ENCODE data around the gene HNRNPUL1. TPM values are rescaled to one million over a fixed set of nuclear protein-coding genes. Genes with fewer than 3 reads are reported as not detected.
"Not testable (repeated sequence)": the region's sequence is repeated elsewhere in the genome, so short reads cannot be mapped to it uniquely, and the experiment has no call there.

HNRNPUL1 gene
- total and polyA plus RNA-seq, 2 experiments from 2014 or later, result 111 to 112 TPM

- TF ChIP-seq EZH2phosphoT487 (IDR thresholded peaks at IDR 0.05; ENCODE audit: insufficient read depth, low read depth), result no peak
- TF ChIP-seq EZH2 (IDR thresholded peaks at IDR 0.05; ENCODE audit: insufficient read depth, poor library complexity, severe bottlenecking), result no peak
- Histone ChIP-seq H3K36me3 (ENCODE audit: low read depth) (peaks cover 51% of the 10 kb centered on the region), H4K20me1 (ENCODE audit: insufficient read depth) (no peaks in the 10 kb centered on the region), H3F3A (ENCODE audit: insufficient read depth) (peaks cover 74% of the 10 kb centered on the region), H3K9ac (peak overlapping the region; percentile 76), H3K27me3 (replicated peaks; ENCODE audit: insufficient read depth) (no peaks in the 10 kb centered on the region), H3K9me3 (ENCODE audit: low read depth) (no peaks in the 10 kb centered on the region), H3K4me1 (ENCODE audit: insufficient read depth) (peaks cover 51% of the 10 kb centered on the region), H3K4me2 (ENCODE audit: unreplicated experiment) (peak overlapping the region; percentile 70), H3K4me3 (peak overlapping the region; percentile 56), H3K79me2 (ENCODE audit: insufficient read depth) (peaks cover 86% of the 10 kb centered on the region), H3K9me2 (ENCODE audit: insufficient read depth) (no peaks in the 10 kb centered on the region), H2AFZ (no peak overlapping the region), H3K27ac (peak overlapping the region; percentile 92)
- 77 to 81% methylated on average over 9 of the region's 9 CpGs for WGBS, 2 experiments (ENCODE audit: low coverage in 1 of 2, low lambda C conversion rate in 2 of 2, missing lambda C conversion rate in 2 of 2)
- in situ Hi-C loops (cut with MboI), result no loop called here
- DNase-seq, result no peak
Measured at GRCh38 chr19:41226874-41227390, 37.2 kb upstream of the HNRNPUL1 start.

DNA sequence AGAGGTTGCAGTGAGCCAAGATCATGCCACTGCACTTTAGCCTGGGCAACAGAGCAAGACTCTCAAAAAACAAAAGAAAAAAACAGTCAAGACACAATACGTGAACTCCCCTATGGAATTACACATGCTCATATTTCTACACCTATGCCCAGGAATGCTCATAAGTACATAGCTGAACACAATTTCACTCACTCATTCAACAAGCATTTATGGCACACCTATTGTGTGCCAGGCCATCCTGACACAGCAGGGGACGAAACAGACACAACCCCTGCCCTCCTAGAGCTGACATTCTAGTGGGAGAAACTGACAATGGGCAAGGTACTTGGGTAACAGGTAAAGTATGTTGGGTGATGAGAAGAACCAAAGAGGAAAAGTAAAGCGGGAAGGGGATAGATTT lies 35.7 kb upstream of the HNRNPUL1 start:
- Histone ChIP-seq H3K27me3 (replicated peaks; ENCODE audit: insufficient read depth) (no peaks in the 10 kb centered on the region), H3K4me3 (no peak overlapping the region), H3K9me2 (ENCODE audit: insufficient read depth) (no peaks in the 10 kb centered on the region), H4K20me1 (ENCODE audit: insufficient read depth) (no peaks in the 10 kb centered on the region), H3K36me3 (ENCODE audit: low read depth) (peaks cover 64% of the 10 kb centered on the region), H3K79me2 (ENCODE audit: insufficient read depth) (peaks cover 89% of the 10 kb centered on the region), H3F3A (ENCODE audit: insufficient read depth) (peaks cover 72% of the 10 kb centered on the region), H2AFZ (no peak overlapping the region), H3K9ac (no peak overlapping the region), H3K27ac (peak overlapping the region; percentile 3; the same call in 1 of the 2 replicates), H3K4me2 (ENCODE audit: unreplicated experiment) (no peak overlapping the region), H3K9me3 (ENCODE audit: low read depth) (no peaks in the 10 kb centered on the region), H3K4me1 (ENCODE audit: insufficient read depth) (peaks cover 37% of the 10 kb centered on the region)
- in situ Hi-C loops (cut with MboI), result no loop called here
- 85 to 91% methylated on average over 3 of the region's 3 CpGs for WGBS, 2 experiments (ENCODE audit: low coverage in 1 of 2, low lambda C conversion rate in 2 of 2, missing lambda C conversion rate in 2 of 2)
- TF ChIP-seq EZH2phosphoT487 (IDR thresholded peaks at IDR 0.05; ENCODE audit: insufficient read depth, low read depth) (no peak), EZH2 (IDR thresholded peaks at IDR 0.05; ENCODE audit: insufficient read depth, poor library complexity, severe bottlenecking) (no peak)
- no peak for DNase-seq

GRCh38 chr19:41229338-41229737 lies 34.8 kb upstream of the HNRNPUL1 start:
- peaks cover 71% of the 10 kb centered on the region for H3F3A ChIP-seq (ENCODE audit: insufficient read depth)
- H3K36me3 ChIP-seq (ENCODE audit: low read depth), result peaks cover 72% of the 10 kb centered on the region
- H3K4me3 ChIP-seq; H3K9me2 ChIP-seq (ENCODE audit: insufficient read depth); H4K20me1 ChIP-seq (ENCODE audit: insufficient read depth); H3K4me2 ChIP-seq (ENCODE audit: unreplicated experiment); H3K27me3 ChIP-seq (replicated peaks; ENCODE audit: insufficient read depth); H2AFZ ChIP-seq; H3K9me3 ChIP-seq (ENCODE audit: low read depth); in situ Hi-C loops (cut with MboI); H3K9ac ChIP-seq: not testable (repeated sequence)
- H3K27ac ChIP-seq, result peak overlapping the region; percentile 22
- DNase-seq, result peak; percentile 64
- peaks cover 31% of the 10 kb centered on the region for H3K4me1 ChIP-seq (ENCODE audit: insufficient read depth)
- peaks cover 89% of the 10 kb centered on the region for H3K79me2 ChIP-seq (ENCODE audit: insufficient read depth)
- WGBS, 2 experiments (ENCODE audit: low coverage in 1 of 2, low lambda C conversion rate in 2 of 2, missing lambda C conversion rate in 2 of 2), result 64 to 68% methylated on average over 5 of the region's 5 CpGs

DNA sequence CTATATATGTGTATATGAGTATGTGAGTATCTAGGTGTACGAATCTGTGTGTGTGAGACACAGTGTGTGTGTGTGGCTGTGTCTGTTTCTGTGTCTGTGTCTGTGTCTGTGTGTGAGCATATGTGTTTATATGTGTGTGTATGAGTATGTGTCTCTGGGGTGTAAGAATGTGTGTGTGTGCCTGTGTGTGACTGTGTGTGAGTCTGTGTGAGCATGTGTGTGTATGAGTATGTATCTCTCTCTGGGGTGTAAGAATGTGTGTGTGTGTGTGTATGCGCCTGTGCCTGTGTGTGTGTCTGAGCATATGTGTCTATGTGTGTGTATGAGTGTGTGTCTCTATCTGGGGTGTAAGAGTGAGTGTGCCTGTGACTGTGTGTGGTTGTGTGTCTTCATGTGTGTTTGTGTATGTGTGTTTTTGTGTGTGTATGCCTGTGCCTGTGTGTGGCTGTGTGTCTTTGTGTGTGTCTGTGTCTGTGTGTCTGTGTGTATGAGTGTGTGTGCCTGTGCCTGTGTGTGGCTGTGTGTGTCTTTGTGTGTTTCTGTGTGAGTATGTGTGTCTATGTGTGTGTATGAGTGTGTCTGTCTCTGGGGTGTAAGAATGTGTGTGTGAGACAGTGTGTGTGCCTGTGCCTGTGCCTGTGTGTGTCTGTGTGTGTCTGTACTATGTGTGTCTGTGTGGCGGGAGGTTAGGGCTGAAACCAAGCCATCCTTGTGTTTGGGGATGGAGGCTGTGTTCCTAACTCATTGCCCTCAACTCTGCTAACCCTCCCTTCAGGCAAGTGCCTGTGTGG lies 33.9 kb upstream of the HNRNPUL1 start:
- Histone ChIP-seq H3K4me3 (no peak overlapping the region), H3K36me3 (ENCODE audit: low read depth) (peaks cover 69% of the 10 kb centered on the region), H3K9me2 (ENCODE audit: insufficient read depth) (no peaks in the 10 kb centered on the region), H3K4me1 (ENCODE audit: insufficient read depth) (peaks cover 22% of the 10 kb centered on the region), H3K9me3 (ENCODE audit: low read depth) (no peaks in the 10 kb centered on the region), H3K4me2 (ENCODE audit: unreplicated experiment) (no peak overlapping the region), H4K20me1 (ENCODE audit: insufficient read depth) (no peaks in the 10 kb centered on the region), H3K27ac (peak overlapping the region; percentile 22), H3K79me2 (ENCODE audit: insufficient read depth) (peaks cover 88% of the 10 kb centered on the region), H2AFZ (no peak overlapping the region), H3K9ac (no peak overlapping the region), H3K27me3 (replicated peaks; ENCODE audit: insufficient read depth) (no peaks in the 10 kb centered on the region), H3F3A (ENCODE audit: insufficient read depth) (peaks cover 63% of the 10 kb centered on the region)
- WGBS, 2 experiments (ENCODE audit: low coverage in 1 of 2, low lambda C conversion rate in 2 of 2, missing lambda C conversion rate in 2 of 2), result 84% methylated on average over 3 of the region's 3 CpGs
- no peak for DNase-seq
- TF ChIP-seq EZH2phosphoT487 (IDR thresholded peaks at IDR 0.05; ENCODE audit: insufficient read depth, low read depth) (no peak), EZH2 (IDR thresholded peaks at IDR 0.05; ENCODE audit: insufficient read depth, poor library complexity, severe bottlenecking) (no peak)
- in situ Hi-C loops (cut with MboI), result no loop called here
